Body of pancreas (tissue), 4 donors: ENCODE data around the gene CCDC195. TPM values are rescaled to one million over a fixed set of nuclear protein-coding genes. Genes with fewer than 3 reads are reported as not detected.

Experiments
- ATAC-seq: fragments of 150-250 bp; one replicate; pipeline ENCODE4 v1.9.1; 2016
- DNase-seq, 4 donors: peaks; one replicate each; pipeline ENCODE4 v3.0.0-alpha.2; 2019
- H3K27ac ChIP-seq, 4 donors: fragments of 200-600 bp; sonication (generic); 1 replicate in 3 of 4; 2 replicates in 1 of 4; pipeline versions ENCODE4 v1.5.1 to v1.6.1; 2016 to 2019; ENCODE audit warnings: mild to moderate bottlenecking in 1 of 4, mixed read lengths in 1 of 4, moderate library complexity in 1 of 4
- H3K27me3 ChIP-seq, 2 donors: fragments of 200-600 bp; sonication (generic); one replicate each; pipeline ENCODE4 v1.6.0; 2016; ENCODE audit warnings: mild to moderate bottlenecking in 1 of 2
- H3K36me3 ChIP-seq, 2 donors: fragments of 200-600 bp; sonication (generic); replicated peaks in 1 of 2; 2 replicates each; pipeline ENCODE4 v1.5.1; 2016; ENCODE audit warnings: low read depth in 2 of 2; ENCODE audit not compliant: insufficient read depth in 1 of 2
- H3K4me1 ChIP-seq: fragments of 200-600 bp; sonication (generic); one replicate; pipeline ENCODE4 v1.6.0; 2016
- H3K4me3 ChIP-seq, 2 donors: fragments of 200-600 bp; sonication (generic); 1 replicate in 1 of 2; 2 replicates in 1 of 2; pipeline ENCODE4 v1.5.1; 2016 to 2019
- H3K9me3 ChIP-seq, 3 donors: fragments of 200-600 bp; sonication (generic); 1 replicate in 2 of 3; 2 replicates in 1 of 3; pipeline ENCODE4 v1.5.1; 2016
- CTCF ChIP-seq, 7 experiments: fragments of 450-650 bp in 4 of 7; fragments of 200-600 bp in 3 of 7; sonication (generic) in 3 of 7; IDR thresholded peaks; one replicate each; pipeline ENCODE4 v1.5.1; 2016 to 2019; ENCODE audit warnings: antibody characterized with exemption in 7 of 7
- POLR2A ChIP-seq, 3 donors: fragments of 450-650 bp; IDR thresholded peaks; one replicate each; pipeline ENCODE4 v1.6.1; 2016; ENCODE audit warnings: antibody characterized with exemption in 3 of 3, mild to moderate bottlenecking in 2 of 3
- WGBS, 2 donors: methylation state at CpG; one replicate each; pipeline ENCODE4 v1.1.5; 2017; 5-methylcytosine and 5-hydroxymethylcytosine counted together
- intact Hi-C: fragments of 100-400 bp; cut with DNase I; formaldehyde crosslinking; loops from one replicate; pipeline ENCODE4 v1.15.1; 2023
- total RNA-seq, 2 donors: library from RNA; depleted of rRNA; stranded (reverse); fragments of >200 nt; gene quantifications; one replicate each; pipeline ENCODE4 v1.1.0, GENCODE V29; 2016

The CCDC195 gene
- total RNA-seq, 2 donors from 2014 or later = not detected

DNA sequence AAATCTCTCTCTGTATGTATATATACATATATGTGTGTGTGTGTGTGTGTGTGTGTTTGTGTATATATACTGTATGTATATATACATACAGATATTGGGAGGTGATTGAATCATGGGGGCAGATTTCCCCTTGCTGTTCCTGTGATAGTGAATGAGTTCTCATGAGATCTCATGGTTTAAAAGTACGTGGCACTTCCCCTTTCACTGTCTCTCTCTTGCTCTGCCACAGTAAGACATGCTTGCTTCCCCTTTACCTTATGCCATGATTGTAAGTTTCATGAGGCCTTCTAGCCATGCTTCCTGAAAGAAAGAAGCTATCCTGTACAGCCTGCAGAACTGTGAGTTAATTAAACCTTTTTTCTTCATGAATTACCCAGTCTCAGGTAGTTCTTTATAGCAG is 18.8 kb upstream of the CCDC195 start:
- DNase-seq = no peak
- no peak overlapping the region for H3K4me3 ChIP-seq
- no peak overlapping the region for H3K27ac ChIP-seq
- H3K9me3 ChIP-seq = peaks cover 0 to 10% (median 2%) of the 10 kb centered on the region in 3 donors
- no peaks in the 10 kb centered on the region for H3K4me1 ChIP-seq
- H3K27me3 ChIP-seq = no peaks in the 10 kb centered on the region
- no peak for ATAC-seq
- 21 to 53% methylated on average over 1 of the region's 1 CpG for WGBS, 2 donors
- no peak for TF ChIP-seq POLR2A (IDR thresholded peaks at IDR 0.05)
- no peak for TF ChIP-seq CTCF (IDR thresholded peaks at IDR 0.05)
- intact Hi-C loops = no loop called here
- H3K36me3 ChIP-seq = no peaks in the 10 kb centered on the region

GRCh38 chr2:224731665-224732064 is 15.5 kb upstream of the CCDC195 start:
- TF ChIP-seq POLR2A (IDR thresholded peaks at IDR 0.05) (no peak), CTCF (IDR thresholded peaks at IDR 0.05) (no peak)
- ATAC-seq (no peak), DNase-seq (no peak)
- Histone ChIP-seq H3K4me3 (no peak overlapping the region), H3K9me3 (peaks cover 0 to 6% (median 2%) of the 10 kb centered on the region in 3 donors), H3K27me3 (no peaks in the 10 kb centered on the region), H3K4me1 (no peaks in the 10 kb centered on the region), H3K27ac (no peak overlapping the region), H3K36me3 (no peaks in the 10 kb centered on the region)
- intact Hi-C loops = no loop called here
- 38 to 50% methylated on average over 1 of the region's 1 CpG for WGBS, 2 donors

DNA sequence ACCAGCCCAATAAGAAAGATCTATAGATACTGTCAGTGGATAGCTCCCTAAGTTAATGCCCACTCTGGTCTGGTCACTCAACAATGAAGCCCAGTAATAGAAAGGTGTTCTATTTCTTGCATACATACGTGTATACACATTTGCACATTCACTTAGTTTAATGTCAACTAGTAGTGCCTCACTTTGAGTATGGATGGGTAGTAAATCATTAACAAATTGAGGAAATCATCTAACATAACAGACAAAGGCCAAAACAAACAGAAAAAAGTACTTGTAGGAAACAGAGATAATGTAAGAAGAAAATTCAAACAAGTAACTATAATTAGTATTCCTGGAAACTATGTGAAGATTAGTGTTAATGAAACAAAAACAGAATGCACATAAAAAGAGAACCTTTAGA is 13.3 kb upstream of the CCDC195 start:
- no peaks in the 10 kb centered on the region for H3K9me3 ChIP-seq
- DNase-seq = no peak

DNA sequence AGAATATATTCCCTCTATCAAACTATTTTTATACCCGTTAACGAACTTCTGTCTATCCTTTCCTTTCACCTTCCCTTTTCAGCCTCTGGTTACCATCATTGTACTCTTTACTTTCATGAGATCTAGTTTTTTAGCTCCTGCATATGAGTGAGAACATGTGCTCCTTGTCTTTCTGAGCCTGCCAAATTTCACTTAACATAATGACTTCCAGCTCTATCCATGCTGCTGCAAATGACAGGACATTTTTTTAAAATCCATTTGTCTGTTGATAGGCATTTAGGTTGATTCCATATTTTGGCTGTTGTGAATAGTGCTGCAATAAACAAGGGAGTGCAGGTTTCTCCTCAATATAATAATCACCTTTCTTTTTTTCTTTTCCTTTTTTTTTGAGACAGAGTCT is 8.2 kb upstream of the CCDC195 start:
- ATAC-seq (no peak), DNase-seq (no peak)
- H3K9me3 ChIP-seq = no peaks in the 10 kb centered on the region
- no peaks in the 10 kb centered on the region for H3K27me3 ChIP-seq
- no peak overlapping the region for H3K27ac ChIP-seq
- intact Hi-C loops = no loop called here
- H3K4me1 ChIP-seq = no peaks in the 10 kb centered on the region
- WGBS, 2 donors = 71 to 72% methylated on average over 2 of the region's 2 CpGs
- no peak overlapping the region for H3K4me3 ChIP-seq
- TF ChIP-seq CTCF (IDR thresholded peaks at IDR 0.05) (no peak), POLR2A (IDR thresholded peaks at IDR 0.05) (no peak)
- H3K36me3 ChIP-seq = no peaks in the 10 kb centered on the region

More for the DNA sequence above, 13.3 kb upstream of the CCDC195 start:
- Histone ChIP-seq H3K36me3 (no peaks in the 10 kb centered on the region), H3K4me3 (no peak overlapping the region), H3K27ac (no peak overlapping the region), H3K4me1 (no peaks in the 10 kb centered on the region), H3K27me3 (no peaks in the 10 kb centered on the region)
- TF ChIP-seq POLR2A (IDR thresholded peaks at IDR 0.05) = no peak
- no peak for TF ChIP-seq CTCF (IDR thresholded peaks at IDR 0.05)
- ATAC-seq = no peak
- intact Hi-C loops = no loop called here
- 53 to 65% methylated on average over 1 of the region's 1 CpG for WGBS, 2 donors

GRCh38 chr2:224723586-224724217 is 7.5 kb upstream of the CCDC195 start:
- Histone ChIP-seq H3K9me3 (no peaks in the 10 kb centered on the region), H3K4me1 (no peaks in the 10 kb centered on the region), H3K4me3 (no peak overlapping the region), H3K27me3 (no peaks in the 10 kb centered on the region), H3K36me3 (no peaks in the 10 kb centered on the region), H3K27ac (no peak overlapping the region)
- no peak for DNase-seq
- no peak for TF ChIP-seq POLR2A (IDR thresholded peaks at IDR 0.05)
- no peak for TF ChIP-seq CTCF (IDR thresholded peaks at IDR 0.05)
- intact Hi-C loops = no loop called here
- 51 to 53% methylated on average over 2 of the region's 2 CpGs for WGBS, 2 donors
- no peak for ATAC-seq
